DND-41 (cell line): ENCODE results near the gene FAM83G.

Experiments
- CTCF ChIP-seq: IDR thresholded peaks from 2 replicates; pipeline ENCODE4 v1.5.1; 2012; ENCODE audit warnings: borderline replicate concordance, low read length, moderate library complexity, mild to moderate bottlenecking; ENCODE audit not compliant: poor library complexity, severe bottlenecking; ENCODE audit errors: extremely low read depth
- EZH2 ChIP-seq: IDR thresholded peaks from 3 replicates; pipeline ENCODE4 v1.6.1; 2012; ENCODE audit warnings: borderline replicate concordance, low read depth, mild to moderate bottlenecking, moderate library complexity, low read length, inconsistent platforms; ENCODE audit not compliant: severe bottlenecking

- TF ChIP-seq CTCF (no peak), EZH2 (no peak)
Observed at GRCh38 chr17:18948476-18949006, 56.0 kb downstream of the FAM83G start.
